Activated CD4-positive, alpha-beta T cell treated with anti-CD3 and anti-CD28 coated beads, Interleukin-2, amount 10 ng/mL, durations not matched to agents 24 days and 14 days (primary cell): ENCODE results near the gene UBQLN1. TPM values are rescaled to one million over a fixed set of nuclear protein-coding genes. Genes with fewer than 3 reads are reported as not detected.

Experiments used
- DNase-seq: peaks from one replicate; pipeline ENCODE4 v3.0.0; 2022
- H3K27ac Mint-ChIP-seq: one replicate; pipeline ENCODE4 v1.8.0; 2022; ENCODE audit warnings: mild to moderate bottlenecking, mixed read lengths
- H3K27me3 Mint-ChIP-seq: one replicate; pipeline ENCODE4 v1.8.0; 2022; ENCODE audit warnings: mixed read lengths
- H3K36me3 Mint-ChIP-seq: one replicate; pipeline ENCODE4 v1.8.0; 2022; ENCODE audit warnings: low read depth, mild to moderate bottlenecking, mixed read lengths
- H3K4me1 Mint-ChIP-seq: one replicate; pipeline ENCODE4 v1.8.0; 2021; ENCODE audit warnings: mixed read lengths
- H3K4me3 Mint-ChIP-seq: one replicate; pipeline ENCODE4 v1.8.0; 2022; ENCODE audit warnings: mild to moderate bottlenecking, moderate library complexity, mixed read lengths
- H3K9me3 Mint-ChIP-seq: one replicate; pipeline ENCODE4 v1.8.0; 2021; ENCODE audit warnings: mixed read lengths
- intact Hi-C: fragments of 100-400 bp; cut with micrococcal nuclease; formaldehyde crosslinking; loops from one replicate; pipeline ENCODE4 v1.15.1; 2023
- total RNA-seq: library from RNA; stranded (reverse); gene quantifications from 2 replicates; pipeline ENCODE4 v1.2.3, GENCODE V29; 2022

UBQLN1 gene
- total RNA-seq, 1 donor from 2014 or later = 144 TPM

GRCh38 chr9:83637389-83637788 is 70.4 kb downstream of the UBQLN1 start:
- Mint-ChIP-seq H3K27me3 (no peaks in the 10 kb centered on the region), H3K4me3 (no peak overlapping the region), H3K36me3 (peaks cover 2% of the 10 kb centered on the region), H3K27ac (no peak overlapping the region), H3K4me1 (peaks cover 3% of the 10 kb centered on the region), H3K9me3 (no peaks in the 10 kb centered on the region)
- intact Hi-C loops = no loop called here
- no peak for DNase-seq

GRCh38 chr9:83636813-83637212 is 70.9 kb downstream of the UBQLN1 start:
- Mint-ChIP-seq H3K36me3 (peaks cover 2% of the 10 kb centered on the region), H3K4me3 (no peak overlapping the region), H3K4me1 (peaks cover 3% of the 10 kb centered on the region), H3K27me3 (no peaks in the 10 kb centered on the region), H3K27ac (no peak overlapping the region), H3K9me3 (no peaks in the 10 kb centered on the region)
- DNase-seq = no peak
- intact Hi-C loops = no loop called here

- Mint-ChIP-seq H3K4me1 (peaks cover 2% of the 10 kb centered on the region), H3K27ac (no peak overlapping the region), H3K9me3 (no peaks in the 10 kb centered on the region), H3K36me3 (peaks cover 14% of the 10 kb centered on the region), H3K4me3 (no peak overlapping the region), H3K27me3 (no peaks in the 10 kb centered on the region)
- no peak for DNase-seq
- intact Hi-C loops = no loop called here
These were observed 74.1 kb downstream of the UBQLN1 start for GRCh38 chr9:83633676-83634075.

- DNase-seq = no peak
- H3K27me3 Mint-ChIP-seq = no peaks in the 10 kb centered on the region
- no peaks in the 10 kb centered on the region for H3K9me3 Mint-ChIP-seq
- peaks cover 15% of the 10 kb centered on the region for H3K36me3 Mint-ChIP-seq
- H3K4me3 Mint-ChIP-seq = no peak overlapping the region
- no peak overlapping the region for H3K27ac Mint-ChIP-seq
- intact Hi-C loops = no loop called here
- peaks cover 2% of the 10 kb centered on the region for H3K4me1 Mint-ChIP-seq
These were observed 74.5 kb downstream of the UBQLN1 start for GRCh38 chr9:83633255-83633654.

GRCh38 chr9:83630938-83631457 is 76.8 kb downstream of the UBQLN1 start:
- H3K27me3 Mint-ChIP-seq = no peaks in the 10 kb centered on the region
- no peaks in the 10 kb centered on the region for H3K9me3 Mint-ChIP-seq
- no peak overlapping the region for H3K4me3 Mint-ChIP-seq
- no peak for DNase-seq
- intact Hi-C loops = no loop called here
- H3K27ac Mint-ChIP-seq = no peak overlapping the region
- H3K36me3 Mint-ChIP-seq = peaks cover 21% of the 10 kb centered on the region
- peaks cover 1% of the 10 kb centered on the region for H3K4me1 Mint-ChIP-seq

- no peak for DNase-seq
- no peak overlapping the region for H3K4me3 Mint-ChIP-seq
- intact Hi-C loops = loop anchor here (10.0 kb wide), 2 partner anchors 165 to 665 kb away; no protein-coding TSS in a partner anchor
- H3K4me1 Mint-ChIP-seq = peaks cover 7% of the 10 kb centered on the region
- no peak overlapping the region for H3K27ac Mint-ChIP-seq
- H3K9me3 Mint-ChIP-seq = no peaks in the 10 kb centered on the region
- peaks cover 26% of the 10 kb centered on the region for H3K36me3 Mint-ChIP-seq
- no peaks in the 10 kb centered on the region for H3K27me3 Mint-ChIP-seq
These were observed 78.2 kb downstream of the UBQLN1 start for GRCh38 chr9:83629433-83630104.

GRCh38 chr9:83628540-83628939 is 79.2 kb downstream of the UBQLN1 start:
- Mint-ChIP-seq H3K4me3 (no peak overlapping the region), H3K4me1 (peaks cover 15% of the 10 kb centered on the region), H3K9me3 (no peaks in the 10 kb centered on the region), H3K36me3 (peaks cover 26% of the 10 kb centered on the region), H3K27me3 (no peaks in the 10 kb centered on the region), H3K27ac (no peak overlapping the region)
- no peak for DNase-seq
- intact Hi-C loops = loop anchor here (10.0 kb wide), 2 partner anchors 166 to 666 kb away; no protein-coding TSS in a partner anchor

GRCh38 chr9:83625178-83625577 is 82.6 kb downstream of the UBQLN1 start:
- Mint-ChIP-seq H3K4me3 (no peak overlapping the region), H3K27me3 (no peaks in the 10 kb centered on the region), H3K9me3 (no peaks in the 10 kb centered on the region), H3K36me3 (peaks cover 22% of the 10 kb centered on the region), H3K4me1 (peaks cover 23% of the 10 kb centered on the region), H3K27ac (peak overlapping the region; percentile 3)
- intact Hi-C loops = loop anchor here (10.0 kb wide), 2 partner anchors 170 to 670 kb away; no protein-coding TSS in a partner anchor
- peak; percentile 54 for DNase-seq

- peaks cover 5% of the 10 kb centered on the region for H3K27me3 Mint-ChIP-seq
- H3K36me3 Mint-ChIP-seq = peaks cover 11% of the 10 kb centered on the region
These were observed 84.1 kb downstream of the UBQLN1 start for GRCh38 chr9:83623679-83624076.

GRCh38 chr9:83622939-83623678 is 84.6 kb downstream of the UBQLN1 start, which contains the start of gene IDNK:
IDNK (plus strand) TSS chr9:83623143; CDS start chr9:83623172, 29 bp downstream.
- H3K36me3 Mint-ChIP-seq = peaks cover 10% of the 10 kb centered on the region
- H3K4me3 Mint-ChIP-seq = peak within 1 kb of the TSS; percentile 79
- peak; percentile 92 for DNase-seq

More at GRCh38 chr9:83623679-83624076, 84.1 kb downstream of the UBQLN1 start:
- H3K4me1 Mint-ChIP-seq = peaks cover 23% of the 10 kb centered on the region
- peak overlapping the region; percentile 79 for H3K4me3 Mint-ChIP-seq
- DNase-seq = no peak
- no peaks in the 10 kb centered on the region for H3K9me3 Mint-ChIP-seq
- intact Hi-C loops = loop anchor here (1.0 to 10.0 kb wide), 5 partner anchors 26 to 671 kb away; partner anchors contain the start of gene KIF27
- peak overlapping the region; percentile 95 for H3K27ac Mint-ChIP-seq

GRCh38 chr9:83622433-83622938 is 85.3 kb downstream of the UBQLN1 start:
- no peak for DNase-seq
- Mint-ChIP-seq H3K4me1 (peaks cover 23% of the 10 kb centered on the region), H3K4me3 (peak overlapping the region; percentile 79), H3K36me3 (peaks cover 10% of the 10 kb centered on the region), H3K9me3 (no peaks in the 10 kb centered on the region), H3K27me3 (peaks cover 7% of the 10 kb centered on the region), H3K27ac (peak overlapping the region; percentile 95)
- intact Hi-C loops = loop anchor here (10.0 kb wide), 2 partner anchors 172 to 672 kb away; no protein-coding TSS in a partner anchor

More at GRCh38 chr9:83622939-83623678, 84.6 kb downstream of the UBQLN1 start, which contains the start of gene IDNK:
- intact Hi-C loops = loop anchor here (1.0 to 10.0 kb wide), 5 partner anchors 26 to 672 kb away; partner anchors contain the start of gene KIF27
- Mint-ChIP-seq H3K27ac (peak within 1 kb of the TSS; percentile 95), H3K27me3 (peaks cover 7% of the 10 kb centered on the region), H3K4me1 (peaks cover 23% of the 10 kb centered on the region), H3K9me3 (no peaks in the 10 kb centered on the region)

GRCh38 chr9:83620841-83621636 is 86.7 kb downstream of the UBQLN1 start:
- Mint-ChIP-seq H3K36me3 (peaks cover 5% of the 10 kb centered on the region), H3K27ac (no peak overlapping the region), H3K27me3 (peaks cover 7% of the 10 kb centered on the region), H3K4me1 (peaks cover 22% of the 10 kb centered on the region), H3K4me3 (peak overlapping the region; percentile 11), H3K9me3 (no peaks in the 10 kb centered on the region)
- DNase-seq = peak; percentile 85
- intact Hi-C loops = loop anchor here (1.0 to 10.0 kb wide), 4 partner anchors 174 to 674 kb away; no protein-coding TSS in a partner anchor

GRCh38 chr9:83617299-83617698 is 90.5 kb downstream of the UBQLN1 start:
- Mint-ChIP-seq H3K4me1 (peaks cover 4% of the 10 kb centered on the region), H3K4me3 (no peak overlapping the region), H3K36me3 (no peaks in the 10 kb centered on the region), H3K27ac (no peak overlapping the region), H3K9me3 (no peaks in the 10 kb centered on the region), H3K27me3 (peaks cover 14% of the 10 kb centered on the region)
- intact Hi-C loops = no loop called here
- DNase-seq = no peak
